Measurements from ENCODE around the gene COL2A1.

Gene COL2A1

GRCh38 chr12:48017496-48017895 is 13.2 kb upstream of the COL2A1 start:
- no peak overlapping the region for H3K4me3 ChIP-seq (ENCODE audit: low read length)
- no peak for DNase-seq (ENCODE audit: low read depth, low spot score)

- no peak for DNase-seq (ENCODE audit: low read depth, low spot score)
- H3K4me3 ChIP-seq (ENCODE audit: low read length) = no peak overlapping the region
These were observed 12.2 kb upstream of the COL2A1 start for GRCh38 chr12:48016373-48017020.

GRCh38 chr12:48015954-48016353 is 11.7 kb upstream of the COL2A1 start:
- no peak for DNase-seq (ENCODE audit: low read depth, low spot score)
- H3K4me3 ChIP-seq (ENCODE audit: low read length) = no peak overlapping the region

DNA sequence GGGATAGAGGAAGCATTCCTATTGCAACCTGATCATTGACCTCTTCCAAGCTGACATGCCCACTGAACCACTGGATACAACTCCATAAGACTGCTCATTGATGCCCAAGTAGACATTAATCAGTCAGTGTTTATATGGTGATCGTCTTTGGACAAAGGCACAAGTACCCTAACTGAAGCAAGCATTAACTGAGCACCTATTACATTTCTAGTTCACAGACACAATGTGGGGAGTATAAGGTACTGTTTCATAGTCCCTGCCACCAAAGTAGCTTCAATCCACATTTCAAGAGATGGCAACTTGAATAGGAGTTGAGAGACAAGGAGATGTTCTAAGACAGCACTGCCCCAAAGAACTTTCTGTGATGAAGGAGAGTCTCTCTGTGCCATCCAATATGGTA is 10.9 kb upstream of the COL2A1 start:
- no peak for DNase-seq (ENCODE audit: low read depth, low spot score)
- no peak overlapping the region for H3K4me3 ChIP-seq (ENCODE audit: low read length)

GRCh38 chr12:48013287-48013686 is 9.0 kb upstream of the COL2A1 start:
- no peak overlapping the region for H3K4me3 ChIP-seq (ENCODE audit: low read length)
- DNase-seq (ENCODE audit: low read depth, low spot score) = no peak

GRCh38 chr12:48012070-48012469 is 7.8 kb upstream of the COL2A1 start:
- DNase-seq (ENCODE audit: low read depth, low spot score) = no peak
- H3K4me3 ChIP-seq (ENCODE audit: low read length) = no peak overlapping the region

DNA sequence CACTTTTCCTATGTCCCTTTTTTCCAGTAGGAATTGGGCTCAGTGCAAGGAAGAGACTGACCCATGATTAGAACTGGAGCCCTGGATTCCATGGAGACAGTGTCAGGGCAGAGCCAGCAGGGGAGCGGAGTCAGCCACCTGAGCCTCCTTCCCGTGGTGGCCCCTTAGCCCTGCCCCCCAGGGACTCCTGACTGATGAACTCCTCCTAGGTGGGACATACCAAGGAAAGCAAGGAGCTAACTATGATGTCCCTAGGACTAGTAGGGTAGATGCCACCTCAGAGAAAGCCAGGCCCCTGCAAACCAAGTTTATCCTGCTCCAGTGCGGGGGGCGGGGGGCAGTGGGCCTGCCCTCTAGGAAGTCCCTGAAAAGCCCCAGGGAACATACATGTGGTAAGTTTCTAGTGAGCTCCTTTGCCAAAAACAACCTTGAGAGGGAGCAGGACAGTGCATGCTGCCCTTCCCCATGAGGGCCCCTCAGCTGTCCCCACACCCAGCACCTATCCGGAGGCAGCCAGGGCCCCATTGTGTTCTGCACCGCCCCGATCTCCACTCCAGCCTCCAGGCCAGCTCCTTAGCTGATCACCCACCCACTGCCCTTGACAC is 6.2 kb upstream of the COL2A1 start:
- no peak for DNase-seq (ENCODE audit: low read depth, low spot score)
- no peak overlapping the region for H3K4me3 ChIP-seq (ENCODE audit: low read length)

DNA sequence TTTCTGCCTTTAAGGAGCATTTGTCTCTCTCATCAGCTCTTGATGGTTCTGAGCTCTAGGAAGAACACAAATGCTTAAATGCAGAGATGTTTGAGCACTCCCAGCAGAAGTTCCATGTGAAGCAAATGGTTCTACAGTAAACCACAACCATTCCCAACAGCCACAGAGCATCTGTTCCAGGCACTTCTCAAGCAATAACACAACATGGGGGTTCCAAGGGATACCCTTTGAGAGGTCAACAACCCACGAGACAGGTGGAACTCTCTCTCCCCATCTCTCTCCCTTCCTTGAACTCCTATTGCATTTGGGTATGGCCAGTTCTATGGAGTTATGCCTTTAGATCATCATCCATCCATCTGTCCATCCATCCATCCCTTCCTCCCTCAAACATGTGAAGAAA is 5.2 kb upstream of the COL2A1 start:
- DNase-seq (ENCODE audit: low read depth, low spot score) = no peak
- no peak overlapping the region for H3K4me3 ChIP-seq (ENCODE audit: low read length)

- no peak for DNase-seq (ENCODE audit: low read depth, low spot score)
- H3K4me3 ChIP-seq (ENCODE audit: low read length) = no peak overlapping the region
These were observed 4.7 kb upstream of the COL2A1 start for GRCh38 chr12:48008950-48009349.

- DNase-seq (ENCODE audit: low read depth, low spot score) = no peak
- no peak overlapping the region for H3K4me3 ChIP-seq (ENCODE audit: low read length)
These were observed 4.1 kb upstream of the COL2A1 start for GRCh38 chr12:48008349-48008748.

GRCh38 chr12:48007206-48007605 is 2.9 kb upstream of the COL2A1 start:
- H3K4me3 ChIP-seq (ENCODE audit: low read length) = no peak overlapping the region
- no peak for DNase-seq (ENCODE audit: low read depth, low spot score)

- no peak overlapping the region for H3K4me3 ChIP-seq (ENCODE audit: low read length)
These were observed 1.4 kb upstream of the COL2A1 start for GRCh38 chr12:48005750-48006021.

GRCh38 chr12:48005001-48005749 is 899 bp upstream of the COL2A1 start:
- no peak overlapping the region for H3K4me3 ChIP-seq (ENCODE audit: low read length)
- DNase-seq (ENCODE audit: low read depth, low spot score) = no peak

More at GRCh38 chr12:48005750-48006021, 1.4 kb upstream of the COL2A1 start:
- DNase-seq (ENCODE audit: low read depth, low spot score) = no peak

GRCh38 chr12:48003226-48004052 is 837 bp downstream of the COL2A1 start:
- no peak overlapping the region for H3K4me3 ChIP-seq (ENCODE audit: low read length)
- no peak for DNase-seq (ENCODE audit: low read depth, low spot score)

- H3K4me3 ChIP-seq (ENCODE audit: low read length) = no peak overlapping the region
- DNase-seq (ENCODE audit: low read depth, low spot score) = no peak
These were observed 1.5 kb downstream of the COL2A1 start for GRCh38 chr12:48002773-48003218.

GRCh38 chr12:48002414-48002730 is 1.9 kb downstream of the COL2A1 start:
- no peak overlapping the region for H3K4me3 ChIP-seq (ENCODE audit: low read length)
- DNase-seq (ENCODE audit: low read depth, low spot score) = no peak

- DNase-seq (ENCODE audit: low read depth, low spot score) = no peak
- H3K4me3 ChIP-seq (ENCODE audit: low read length) = no peak overlapping the region
These were observed 2.5 kb downstream of the COL2A1 start for GRCh38 chr12:48001505-48002413.

- H3K4me3 ChIP-seq (ENCODE audit: low read length) = no peak overlapping the region
- no peak for DNase-seq (ENCODE audit: low read depth, low spot score)
These were observed 3.3 kb downstream of the COL2A1 start for GRCh38 chr12:48000878-48001504.

DNA sequence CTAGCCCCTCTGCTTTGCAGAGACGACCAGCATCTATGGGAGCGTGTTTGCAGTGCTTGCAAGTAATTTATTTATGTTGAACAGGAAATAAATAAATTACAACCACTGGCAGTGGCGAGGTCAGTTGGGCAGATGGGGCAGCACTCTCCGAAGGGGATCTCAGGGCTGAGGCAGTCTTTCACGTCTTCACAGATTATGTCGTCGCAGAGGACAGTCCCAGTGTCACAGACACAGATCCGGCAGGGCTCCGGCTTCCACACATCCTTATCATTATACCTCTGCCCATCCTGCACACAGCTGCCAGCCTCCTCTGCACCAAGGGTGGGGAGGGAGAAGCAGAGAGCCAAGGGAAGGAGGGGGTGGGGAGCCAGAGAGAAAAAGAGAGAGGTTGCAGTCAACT is 4.5 kb downstream of the COL2A1 start:
- DNase-seq (ENCODE audit: low read depth, low spot score) = no peak
- no peak overlapping the region for H3K4me3 ChIP-seq (ENCODE audit: low read length)
